ENCODE measurements around the gene CNIH3.

DNA sequence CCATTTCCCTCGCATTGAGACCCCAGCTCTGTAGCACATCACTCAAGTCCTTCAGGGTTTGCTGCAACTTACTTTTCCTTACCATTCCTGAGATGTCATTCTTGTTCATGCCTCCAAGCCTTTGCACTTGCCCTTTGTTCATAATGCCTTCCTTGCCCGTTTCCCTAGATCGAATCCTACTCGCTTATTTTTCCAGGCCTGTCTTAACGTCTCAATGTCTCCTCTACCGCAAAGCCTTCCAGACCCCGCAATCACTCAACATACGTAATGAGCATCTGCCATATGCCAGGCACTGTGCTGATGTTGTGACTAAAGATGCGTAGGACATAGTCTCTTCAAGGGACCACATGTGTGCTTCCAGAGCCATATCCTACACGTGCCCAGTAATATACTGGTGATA, 31.1 kb upstream of the CNIH3 start:
- TF ChIP-seq CTCF (IDR thresholded peaks at IDR 0.05) (no peak), EZH2phosphoT487 (IDR thresholded peaks at IDR 0.05) (no peak), EZH2 (IDR thresholded peaks at IDR 0.05) (no peak)
